Liver (tissue), 3 donors: ENCODE results near the gene AKR1C1.

Experiments used
- HNF4A ChIP-seq, 2 donors: conservative IDR thresholded peaks; 2 replicates each; pipeline ENCODE4 v1.6.1; 2016; ENCODE audit warnings: antibody characterized with exemption in 2 of 2, mild to moderate bottlenecking in 2 of 2
- YY1 ChIP-seq: IDR thresholded peaks from 2 replicates; pipeline ENCODE4 v1.6.1; 2016; ENCODE audit warnings: antibody characterized with exemption, mild to moderate bottlenecking
- TF ChIP-seq, protein P1 (sequence below): fragments of 150-350 bp; IDR thresholded peaks from 2 replicates; pipeline ENCODE4 v1.5.1; 2017; ENCODE audit warnings: improper control_type of control experiment, low read depth, low read length; ENCODE audit not compliant: missing input control
- TF ChIP-seq, protein P2 (sequence below): IDR thresholded peaks from 2 replicates; pipeline ENCODE4 v1.6.1; 2016; ENCODE audit warnings: antibody characterized with exemption
- TF ChIP-seq, protein P3 (sequence below): IDR thresholded peaks from 2 replicates; pipeline ENCODE4 v1.6.1; 2016; ENCODE audit warnings: antibody characterized with exemption
- donor health status: healthy.
- donor health status: healthy.

DNA sequence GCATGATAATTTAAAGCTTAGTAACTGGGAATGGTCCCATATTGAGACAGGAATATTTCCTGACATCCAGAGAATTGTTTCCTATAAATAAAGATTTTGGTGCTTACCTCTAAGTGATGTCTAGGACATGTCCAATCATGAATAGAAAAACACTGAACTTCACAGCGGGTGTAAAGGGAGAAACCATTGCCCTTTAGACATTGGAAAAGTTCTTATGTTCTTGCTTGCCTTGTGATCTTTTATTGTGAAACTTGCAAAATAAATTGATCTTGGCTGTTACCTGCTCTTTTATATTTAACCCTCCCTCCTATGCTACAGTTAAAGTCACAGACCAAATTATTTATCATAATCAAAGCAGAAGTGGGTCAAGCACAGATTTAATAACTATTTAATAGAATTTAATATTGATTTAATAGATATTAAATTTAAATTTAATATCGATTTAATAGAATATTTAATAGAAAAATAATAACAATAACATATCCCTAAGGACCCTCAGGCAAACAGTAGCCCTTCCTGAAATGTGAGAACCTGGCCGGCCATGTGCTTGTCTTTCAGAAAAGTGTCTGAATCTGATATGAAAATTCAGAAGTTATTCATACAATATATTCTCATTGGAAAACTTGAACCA lies 47.0 kb upstream of the AKR1C1 start:
- TF ChIP-seq, protein P1, sequence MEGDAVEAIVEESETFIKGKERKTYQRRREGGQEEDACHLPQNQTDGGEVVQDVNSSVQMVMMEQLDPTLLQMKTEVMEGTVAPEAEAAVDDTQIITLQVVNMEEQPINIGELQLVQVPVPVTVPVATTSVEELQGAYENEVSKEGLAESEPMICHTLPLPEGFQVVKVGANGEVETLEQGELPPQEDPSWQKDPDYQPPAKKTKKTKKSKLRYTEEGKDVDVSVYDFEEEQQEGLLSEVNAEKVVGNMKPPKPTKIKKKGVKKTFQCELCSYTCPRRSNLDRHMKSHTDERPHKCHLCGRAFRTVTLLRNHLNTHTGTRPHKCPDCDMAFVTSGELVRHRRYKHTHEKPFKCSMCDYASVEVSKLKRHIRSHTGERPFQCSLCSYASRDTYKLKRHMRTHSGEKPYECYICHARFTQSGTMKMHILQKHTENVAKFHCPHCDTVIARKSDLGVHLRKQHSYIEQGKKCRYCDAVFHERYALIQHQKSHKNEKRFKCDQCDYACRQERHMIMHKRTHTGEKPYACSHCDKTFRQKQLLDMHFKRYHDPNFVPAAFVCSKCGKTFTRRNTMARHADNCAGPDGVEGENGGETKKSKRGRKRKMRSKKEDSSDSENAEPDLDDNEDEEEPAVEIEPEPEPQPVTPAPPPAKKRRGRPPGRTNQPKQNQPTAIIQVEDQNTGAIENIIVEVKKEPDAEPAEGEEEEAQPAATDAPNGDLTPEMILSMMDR = no peak
- TF ChIP-seq, protein P2, sequence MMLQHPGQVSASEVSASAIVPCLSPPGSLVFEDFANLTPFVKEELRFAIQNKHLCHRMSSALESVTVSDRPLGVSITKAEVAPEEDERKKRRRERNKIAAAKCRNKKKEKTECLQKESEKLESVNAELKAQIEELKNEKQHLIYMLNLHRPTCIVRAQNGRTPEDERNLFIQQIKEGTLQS = no peak
- TF ChIP-seq YY1 (peak; percentile 94), HNF4A (conservative IDR thresholded peaks at IDR 0.05) (peak; percentile 58 to 84)
- TF ChIP-seq, protein P3, sequence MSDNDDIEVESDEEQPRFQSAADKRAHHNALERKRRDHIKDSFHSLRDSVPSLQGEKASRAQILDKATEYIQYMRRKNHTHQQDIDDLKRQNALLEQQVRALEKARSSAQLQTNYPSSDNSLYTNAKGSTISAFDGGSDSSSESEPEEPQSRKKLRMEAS = peak; percentile 59
